GM19328 (cell line): ENCODE measurements around the gene ZBTB45.
A peak's percentile ranks its signal among the peaks of the same experiment; 100 is the strongest.

ENCODE experiments used
- ATAC-seq: cut with Tn5 transposase; IDR thresholded peaks from one replicate; pipeline ENCODE4 v1.9.1; 2021; ENCODE audit warnings: mild to moderate bottlenecking, moderate library complexity; ENCODE audit not compliant: unreplicated experiment

The ZBTB45 gene

DNA sequence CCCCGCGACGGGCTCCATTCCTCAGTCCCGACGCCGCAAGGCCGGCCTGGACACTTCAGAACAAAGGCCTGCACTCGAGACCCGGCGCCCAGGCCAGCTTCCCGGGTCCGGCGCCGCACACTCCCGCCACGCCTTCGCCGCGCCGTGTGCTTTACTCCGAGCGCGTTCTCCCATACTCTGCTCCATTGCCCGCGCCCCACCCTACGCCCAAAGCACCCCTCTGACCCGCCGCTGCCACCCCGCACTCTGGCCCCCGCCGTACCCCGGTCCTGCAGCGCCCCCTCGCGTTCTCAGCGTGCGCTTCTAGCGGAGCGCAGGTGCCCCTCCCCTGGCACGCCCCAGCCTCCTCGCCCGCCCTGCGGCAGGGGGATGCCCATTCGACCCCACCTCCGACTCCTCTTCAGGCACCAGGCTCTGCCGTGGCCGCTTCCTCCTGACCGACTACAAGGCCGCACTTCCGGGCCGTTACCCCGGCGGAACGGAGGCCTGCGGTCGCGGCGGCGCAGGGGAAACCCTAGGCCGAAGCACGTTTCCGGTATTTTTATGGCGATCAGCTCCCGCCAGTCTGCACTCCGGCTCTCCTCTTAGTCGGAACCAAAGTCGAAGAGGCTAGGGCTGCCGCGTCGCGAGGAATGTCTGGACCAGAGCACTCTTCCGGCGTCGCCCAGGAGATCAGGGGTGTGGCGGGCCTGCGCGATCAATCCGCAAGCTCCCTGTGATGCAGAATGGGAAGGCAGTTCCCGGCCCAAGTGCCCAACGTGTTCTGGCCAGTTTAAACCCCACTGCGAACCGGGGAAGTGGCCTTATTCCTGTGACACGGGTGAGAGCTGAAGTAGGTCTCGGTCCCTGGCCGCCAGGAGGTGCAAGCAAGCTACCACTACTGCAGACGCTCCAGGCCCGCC, at the start of gene ZBTB45:
TSS of gene ZBTB45 (minus strand) at position 456 of the 902 bp plus-strand sequence. CDS start 2,137 bp downstream, outside the sequence.
- ATAC-seq, result peak; percentile 74

DNA sequence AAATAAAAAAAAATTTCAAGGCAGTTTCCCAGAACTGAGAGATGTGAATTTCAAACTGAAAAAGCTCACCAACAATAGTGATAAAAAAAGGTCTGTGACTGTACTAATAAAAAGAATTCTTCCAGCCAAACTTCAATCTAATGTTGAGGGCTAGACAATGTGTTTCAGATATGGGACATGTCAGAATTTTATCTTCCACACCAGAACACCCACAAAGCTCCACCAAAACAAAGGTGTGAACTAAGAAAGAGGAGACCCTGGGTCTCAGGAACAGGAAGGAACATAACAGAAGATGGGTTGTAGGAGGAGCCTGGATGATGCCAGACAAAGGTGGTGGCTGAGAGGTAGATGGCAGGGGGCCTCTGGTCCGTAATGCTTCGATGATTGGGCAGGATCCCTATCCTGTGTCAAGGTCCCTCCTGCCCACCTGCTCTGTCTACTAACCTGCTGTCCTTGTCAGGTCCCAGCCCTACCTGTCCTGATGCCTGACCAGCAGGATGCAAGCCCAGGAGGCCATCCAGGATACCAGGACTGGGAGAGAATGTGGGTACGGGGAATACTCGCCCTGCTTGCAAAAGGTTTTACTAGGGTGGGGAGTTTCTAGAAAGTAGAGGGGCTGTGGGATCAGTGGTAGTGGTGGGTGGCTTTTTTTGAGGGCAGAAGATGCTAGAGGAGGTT, 49.0 kb upstream of the ZBTB45 start:
- ATAC-seq, result no peak

DNA sequence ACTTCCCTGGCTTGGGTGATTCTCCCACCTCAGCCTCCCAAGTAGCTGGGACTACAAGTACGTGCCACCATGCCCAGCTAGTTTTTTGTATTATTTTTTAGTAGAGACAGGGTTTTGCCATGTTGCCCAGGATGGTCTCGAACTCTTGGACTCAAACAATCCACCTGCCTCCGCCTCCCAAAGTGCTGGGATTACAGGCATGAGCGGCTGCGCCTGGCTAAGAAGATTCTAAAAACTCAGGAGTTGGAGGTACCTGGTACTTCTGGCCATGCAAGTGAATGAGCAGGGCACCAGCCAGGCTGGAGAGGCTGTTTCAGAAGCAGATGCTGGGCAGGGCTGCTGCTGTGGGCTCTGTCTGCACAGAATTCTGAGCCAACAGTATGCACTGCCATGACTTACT, 47.4 kb upstream of the ZBTB45 start:
- ATAC-seq, result no peak

DNA sequence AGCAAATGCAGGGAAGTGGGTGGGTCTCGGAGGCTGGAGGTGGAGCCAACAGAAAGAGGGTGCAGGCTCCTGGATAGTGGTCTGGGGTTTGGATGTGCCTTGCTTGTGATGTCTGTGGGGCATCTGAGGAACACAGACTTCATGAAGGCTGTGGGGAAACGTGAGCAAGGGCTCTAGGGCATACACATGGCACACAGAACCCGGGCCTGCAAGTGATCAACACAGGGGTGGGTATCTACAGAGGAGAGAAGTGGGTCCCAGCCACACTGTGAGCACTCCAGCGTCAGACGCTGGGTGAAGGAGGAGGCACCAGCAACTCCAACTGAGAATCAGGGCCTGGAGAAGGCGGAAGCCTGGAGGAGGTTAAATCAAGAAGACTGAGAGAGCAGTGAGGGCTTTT, 44.2 kb upstream of the ZBTB45 start:
- ATAC-seq, result no peak

DNA sequence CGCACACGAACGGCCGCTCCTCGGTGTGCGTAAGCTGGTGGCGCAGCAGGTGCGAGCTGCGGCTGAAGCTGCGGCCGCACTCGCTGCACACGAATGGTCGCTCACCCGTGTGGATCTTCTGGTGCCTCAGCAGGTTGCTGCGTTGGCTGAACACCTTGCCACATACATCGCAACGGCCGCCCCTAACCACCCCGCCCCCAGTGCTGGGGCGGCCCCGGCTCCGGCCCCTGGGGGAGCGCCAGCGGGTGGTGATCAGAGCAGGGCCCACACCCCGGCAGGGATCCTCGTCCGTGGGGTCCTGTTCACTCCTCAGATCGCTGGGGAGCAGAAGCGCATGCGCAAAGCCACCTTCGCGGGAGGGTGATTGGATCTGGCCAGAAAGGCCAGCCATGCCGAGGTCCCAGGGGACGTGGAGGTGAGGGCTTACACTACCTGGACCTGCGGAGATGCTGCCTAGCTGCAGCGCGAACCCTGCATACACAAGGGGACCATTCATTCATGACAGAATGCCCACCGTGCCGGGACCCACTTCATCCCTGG, 43.5 kb upstream of the ZBTB45 start:
- no peak for ATAC-seq

DNA sequence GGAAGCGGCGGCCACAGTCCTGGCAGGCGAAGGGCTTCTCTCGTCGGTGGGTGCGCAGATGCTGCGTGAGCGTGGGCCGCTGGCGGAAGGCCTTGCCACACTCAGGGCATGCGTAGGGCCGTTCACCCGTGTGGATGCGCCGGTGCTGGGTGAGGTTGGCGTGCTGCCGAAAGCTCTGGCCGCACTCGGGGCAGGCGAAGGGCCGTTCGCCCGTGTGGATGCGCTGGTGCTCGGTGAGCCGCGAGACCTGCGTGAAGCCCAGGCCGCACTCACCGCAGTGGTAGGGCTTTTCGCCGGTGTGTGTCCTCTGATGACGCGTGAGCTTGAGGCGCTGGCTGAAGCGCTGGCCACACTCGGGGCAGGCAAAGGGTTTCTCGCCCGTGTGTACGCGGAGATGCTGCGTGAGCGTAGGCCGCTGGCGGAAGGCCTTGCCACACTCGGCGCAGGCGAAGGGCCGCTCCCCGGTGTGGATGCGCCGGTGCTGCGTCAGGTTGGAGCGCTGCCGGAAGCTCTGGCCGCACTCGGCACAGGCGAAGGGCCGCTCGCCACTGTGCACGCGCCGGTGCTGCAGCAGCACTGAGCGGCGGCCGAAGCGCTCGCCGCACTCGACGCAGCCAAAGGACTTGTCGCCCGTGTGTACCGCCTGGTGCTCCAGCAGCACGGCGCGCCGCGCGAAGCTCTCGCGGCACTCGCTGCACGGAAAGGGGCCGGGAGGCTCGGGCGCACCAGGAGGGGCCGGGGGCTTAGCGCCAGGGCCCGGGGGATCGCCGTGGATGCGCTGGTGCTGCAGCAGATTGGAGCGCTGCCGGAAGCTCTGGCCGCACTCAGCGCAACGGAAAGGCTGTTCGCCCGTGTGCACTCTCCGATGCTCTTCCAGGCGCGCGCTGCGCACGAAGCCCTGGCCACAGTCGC, 42.8 kb upstream of the ZBTB45 start:
- ATAC-seq, result no peak

DNA sequence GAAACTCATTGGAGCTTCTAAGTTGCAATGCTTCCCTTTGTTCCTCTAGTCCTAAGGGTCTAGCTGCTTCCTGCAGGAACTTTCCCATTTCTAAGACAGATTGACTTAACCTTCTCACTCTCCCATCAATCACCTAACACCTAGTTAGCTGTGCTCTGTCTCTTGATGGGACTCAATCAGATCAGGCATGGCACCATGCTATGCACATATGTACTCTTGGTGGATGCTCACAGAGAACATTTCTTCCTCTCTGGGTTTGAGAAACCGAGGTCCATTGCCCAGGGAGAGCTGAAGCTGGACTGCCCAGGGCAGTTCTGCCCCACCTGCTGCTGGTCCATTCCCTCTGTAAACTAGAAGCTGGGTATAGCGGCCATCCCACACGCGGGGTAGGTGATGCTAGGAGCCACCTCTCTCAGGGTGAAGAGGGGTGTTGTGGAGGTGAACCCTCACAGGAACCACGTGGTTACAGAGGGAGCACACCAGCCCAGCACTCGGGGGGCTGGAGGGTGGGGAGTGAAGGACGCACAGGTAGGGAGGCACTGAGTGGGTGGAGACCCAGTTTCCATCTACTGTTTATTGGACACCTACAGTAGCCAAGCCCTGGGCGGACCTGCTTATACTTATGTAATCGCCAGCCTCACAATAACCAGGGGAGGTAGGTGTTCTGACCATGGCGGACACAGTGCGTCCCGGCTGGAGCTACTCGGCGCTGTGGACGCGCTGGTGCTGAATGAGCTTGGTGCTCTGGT, 41.9 kb upstream of the ZBTB45 start:
- ATAC-seq, result no peak

DNA sequence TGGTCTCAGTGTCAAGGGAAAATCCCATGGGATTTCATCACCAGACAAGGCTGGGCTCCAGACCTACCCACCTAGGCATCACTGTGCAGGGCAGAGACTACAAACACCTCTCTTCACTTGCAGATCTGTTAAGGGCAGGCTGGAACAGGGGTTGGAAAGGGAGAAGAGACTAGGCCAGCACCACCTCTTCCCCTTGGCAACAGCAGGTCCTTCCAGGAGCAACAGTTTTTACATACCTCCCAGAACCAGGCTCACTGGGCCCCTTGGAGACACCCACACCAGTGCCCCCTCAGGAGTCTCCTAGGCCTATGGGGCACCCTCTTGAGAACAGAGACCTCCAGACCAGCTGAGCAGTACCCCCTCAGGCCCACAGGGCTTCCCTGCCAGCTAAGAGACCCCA, 41.3 kb upstream of the ZBTB45 start:
- no peak for ATAC-seq

DNA sequence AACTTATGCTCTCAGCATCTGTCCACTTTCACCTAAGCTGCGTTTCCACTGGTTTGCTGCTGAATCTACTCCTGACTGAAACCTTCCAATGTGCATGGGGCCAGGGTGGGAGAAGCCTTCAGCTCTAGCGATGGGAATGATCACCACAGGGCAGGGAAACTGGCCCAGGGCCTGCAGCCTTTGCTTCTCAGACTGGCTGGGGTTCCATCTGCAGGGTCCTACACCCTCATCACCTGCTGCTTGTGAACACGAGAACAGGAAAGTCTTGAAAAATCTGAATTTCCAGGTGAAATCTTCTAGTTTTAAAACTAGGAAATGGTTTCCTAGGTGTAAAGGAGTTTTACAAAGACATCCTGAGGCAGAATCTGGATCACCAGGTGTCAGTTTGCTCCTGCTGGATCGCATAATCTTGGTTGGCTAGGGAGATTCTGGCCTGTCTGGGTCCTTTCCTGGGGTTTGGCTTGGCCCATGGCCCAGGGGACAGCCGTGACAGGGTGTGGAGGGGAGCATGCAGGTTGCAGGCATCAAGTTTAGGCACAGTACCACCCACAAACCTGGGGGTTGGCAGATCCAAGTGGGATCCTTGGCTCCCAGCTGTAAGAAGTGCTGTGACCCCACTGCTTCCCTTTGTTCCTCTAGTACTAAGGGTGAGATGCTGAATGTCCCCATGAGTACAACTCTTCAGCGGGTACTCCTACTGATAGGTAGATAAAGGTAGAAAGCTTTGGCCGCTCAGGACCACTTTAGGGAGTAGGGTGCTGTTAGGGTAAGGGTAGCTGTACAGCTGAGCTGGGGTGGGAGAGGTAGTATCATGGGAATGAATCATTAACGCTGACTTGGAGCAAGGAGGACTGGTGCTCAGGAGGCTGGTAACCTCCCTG, 40.6 kb upstream of the ZBTB45 start:
- no peak for ATAC-seq

DNA sequence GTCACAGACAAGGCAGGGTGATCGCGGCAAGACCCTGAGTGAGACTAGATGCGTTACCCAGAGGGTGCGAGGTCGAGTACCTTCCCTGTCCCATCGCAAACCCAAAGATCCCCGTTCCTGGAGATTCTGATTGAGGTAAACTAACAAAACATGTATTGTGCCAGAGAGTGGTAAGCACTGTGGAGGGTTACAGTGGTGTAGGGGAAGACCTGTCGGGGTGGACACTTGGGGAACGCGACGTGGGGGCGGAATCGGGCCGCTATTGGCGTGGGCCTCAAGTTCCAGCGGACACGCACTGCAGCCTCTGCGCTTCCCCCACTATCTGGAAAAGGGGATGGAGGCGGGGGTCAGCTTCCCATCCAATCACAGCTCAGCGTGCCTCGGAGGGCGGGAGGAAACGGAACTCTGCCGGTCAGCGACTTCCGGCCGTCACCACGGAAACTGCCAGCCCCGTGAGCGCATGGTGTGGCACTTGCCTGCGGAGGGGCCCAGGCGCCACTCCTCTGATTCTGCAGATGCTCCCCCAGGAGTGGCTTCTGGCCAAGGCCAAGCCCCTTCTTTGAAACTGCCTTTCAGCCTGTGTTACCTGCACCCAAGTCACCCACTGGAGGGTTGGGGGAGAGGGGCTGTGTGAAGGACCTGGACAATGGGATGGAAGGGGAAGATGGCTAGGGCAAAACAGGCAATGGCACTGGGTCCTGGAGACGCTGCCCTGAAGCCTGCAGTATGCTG, 39.8 kb upstream of the ZBTB45 start:
- ATAC-seq, result no peak

DNA sequence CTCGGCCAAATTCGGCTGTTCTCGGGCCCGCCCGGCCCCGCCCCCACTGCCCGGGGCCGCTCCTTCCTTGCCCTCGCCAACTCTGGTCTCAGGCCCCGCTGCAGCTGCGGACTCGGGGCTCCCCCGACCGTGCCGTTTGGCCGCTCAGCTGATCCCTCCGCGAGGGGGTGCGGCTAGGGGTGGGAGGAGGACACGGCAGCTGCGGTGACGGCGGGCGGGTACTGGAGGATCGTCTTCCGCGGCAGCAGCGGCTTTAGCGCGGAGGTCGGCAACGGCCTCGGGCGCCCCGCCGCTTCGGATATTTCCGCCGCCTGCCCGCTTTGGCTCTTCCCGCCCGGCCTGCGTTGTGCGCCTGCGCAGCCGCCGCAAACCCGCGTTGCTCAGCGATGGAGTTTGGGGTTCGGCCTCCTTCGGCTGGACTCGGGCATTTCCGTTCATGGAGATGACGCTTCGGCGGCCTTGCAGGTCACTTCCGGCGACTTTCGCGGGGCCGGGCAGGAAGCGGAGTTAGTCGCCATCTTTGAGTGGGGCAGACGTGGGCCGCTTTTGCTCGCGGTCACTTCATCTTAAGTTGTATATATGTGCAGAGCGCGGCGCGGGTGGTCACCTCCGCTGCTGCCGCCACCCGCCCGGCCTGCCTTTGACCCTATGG, 39.1 kb upstream of the ZBTB45 start:
- peak; percentile 57 for ATAC-seq

DNA sequence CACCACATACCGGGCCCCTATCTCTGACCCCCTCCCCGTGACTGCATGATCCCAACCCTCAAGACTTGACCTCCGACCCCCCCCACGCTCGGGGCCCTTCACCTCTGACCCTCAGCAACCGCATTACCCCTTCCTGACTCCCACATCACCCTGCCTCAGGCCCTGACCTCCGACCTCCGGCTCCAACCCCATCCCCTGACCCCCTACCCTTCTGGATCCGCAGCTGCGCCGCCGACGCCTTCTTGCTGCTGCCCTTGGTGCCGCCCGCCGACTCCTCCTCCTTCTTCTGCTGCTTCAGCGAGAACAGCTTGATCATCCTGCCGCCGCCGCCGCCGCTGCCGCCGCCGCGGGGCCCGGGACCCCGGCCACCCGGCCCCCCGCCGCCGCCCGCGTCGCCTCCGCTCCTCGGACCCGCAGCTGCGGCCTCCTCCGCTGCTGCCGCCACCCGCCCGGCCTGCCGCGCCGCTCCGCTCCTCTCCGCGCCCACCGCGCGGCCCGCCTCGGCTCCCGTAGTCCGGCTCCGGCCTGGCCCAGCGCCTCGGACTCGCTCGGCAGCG, 38.5 kb upstream of the ZBTB45 start, which contains the start of gene UBE2M:
TSS of gene UBE2M (minus strand) at position 546 of the 557 bp plus-strand sequence. CDS start at position 316, 230 bp downstream.
- no peak for ATAC-seq

DNA sequence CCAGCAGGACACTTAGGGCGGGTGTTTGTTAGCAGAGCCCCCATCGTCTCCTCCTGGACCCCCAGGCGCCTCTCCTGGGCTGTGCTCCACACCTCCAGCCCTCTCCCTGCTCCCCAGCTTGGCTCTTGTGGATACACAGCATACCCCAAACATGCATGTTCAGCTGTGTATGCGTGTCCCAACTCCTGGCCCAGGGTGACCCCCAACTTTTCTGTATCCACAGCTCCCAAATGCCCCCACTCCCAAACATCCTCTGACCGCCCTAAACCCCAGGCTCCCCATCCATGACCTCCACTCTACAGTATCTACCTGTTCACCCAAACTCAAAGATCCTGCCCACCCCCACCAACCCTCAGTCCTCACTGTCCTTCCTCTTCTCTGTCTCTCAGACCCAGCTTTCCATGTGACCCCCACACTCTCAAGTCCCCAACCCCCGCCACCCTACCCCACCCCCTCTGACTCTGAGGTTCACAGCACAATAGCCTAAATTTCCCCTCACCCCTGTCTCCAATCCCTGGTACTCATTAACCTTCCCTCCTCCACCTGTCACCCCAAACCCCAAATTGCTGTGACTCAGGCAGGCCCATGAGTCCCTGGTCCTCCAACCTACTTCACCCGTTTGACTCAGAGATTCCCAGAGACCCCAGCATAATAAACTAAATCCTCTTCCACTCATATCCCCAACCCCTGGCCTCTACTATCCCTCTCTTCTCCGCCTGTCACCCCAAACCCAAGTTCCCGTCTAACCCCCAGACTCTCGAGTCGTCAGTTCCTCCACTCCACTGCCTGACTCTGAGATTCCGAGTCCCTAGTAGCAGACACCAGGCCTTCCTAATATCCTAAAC, 37.8 kb upstream of the ZBTB45 start:
- no peak for ATAC-seq

DNA sequence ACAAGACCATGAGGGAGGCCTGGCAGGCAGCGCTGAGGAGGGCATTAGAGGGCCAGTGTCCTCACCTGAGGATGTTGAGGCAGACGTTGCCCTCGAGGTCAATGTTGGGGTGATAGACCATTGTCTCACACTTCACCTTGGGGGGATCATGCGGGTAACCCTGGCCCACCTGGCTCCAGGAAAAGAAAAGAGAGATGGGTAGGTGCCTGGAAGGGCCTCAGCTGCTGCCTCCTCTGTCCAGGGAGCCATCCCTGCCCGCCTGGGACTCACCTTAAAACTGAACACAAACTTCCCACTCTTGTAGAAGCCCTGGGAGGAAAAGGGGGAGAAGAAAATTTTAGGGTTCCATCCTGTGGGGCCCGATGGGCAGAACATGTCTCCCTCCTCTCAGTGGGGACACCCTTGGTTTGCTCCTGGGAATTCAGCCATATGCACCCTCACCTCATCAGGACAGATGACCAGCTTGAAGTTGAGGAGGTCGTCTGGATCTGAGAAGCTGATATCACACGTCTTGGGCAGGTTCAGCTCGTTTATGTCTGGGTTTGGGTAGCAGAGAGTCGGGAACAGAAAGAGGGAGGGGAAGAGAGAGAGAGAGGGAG, 37.1 kb upstream of the ZBTB45 start:
- no peak for ATAC-seq

DNA sequence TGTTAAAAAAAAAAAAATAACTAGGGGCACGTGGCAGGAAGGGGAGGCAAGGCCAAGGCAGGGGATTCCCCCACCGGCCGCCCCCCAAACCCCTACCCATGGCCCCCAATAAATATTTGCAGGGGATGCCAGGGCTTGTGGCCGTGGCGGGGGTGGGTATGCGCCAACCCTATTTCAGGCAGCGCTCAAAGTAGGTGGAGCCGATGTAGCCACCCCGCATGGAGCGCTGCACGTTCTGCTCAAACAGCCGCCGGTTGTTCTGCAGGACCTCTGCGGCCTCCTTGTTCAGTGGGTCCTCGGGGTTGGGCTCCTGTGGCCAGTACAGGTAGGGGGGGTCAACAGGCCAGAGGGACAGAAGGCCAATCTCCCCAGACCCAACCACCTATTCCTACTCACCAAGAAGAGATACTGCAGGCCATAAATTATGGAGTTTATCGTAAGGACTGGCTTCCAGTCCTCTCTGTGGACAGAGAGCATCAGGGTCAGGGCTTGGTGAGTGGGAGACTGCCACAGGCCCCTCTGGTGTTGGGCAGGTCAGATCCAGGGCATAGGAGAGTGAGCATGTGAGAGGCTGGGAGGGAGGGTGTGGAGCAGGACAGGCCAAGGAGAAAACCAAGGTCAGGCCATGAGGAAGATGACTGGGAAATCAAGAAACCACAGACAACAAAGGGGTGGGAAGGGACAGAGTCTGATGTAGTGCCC, 36.5 kb upstream of the ZBTB45 start:
- ATAC-seq, result no peak
